DND-41 (cell line): ENCODE measurements around the gene PGAP3.

Experiments used
- ATAC-seq: fragments of 200-7000 bp; cut with Tn5 transposase; 3 replicates; pipeline ENCODE4 v1.9.1; 2021; ENCODE audit warnings: low read depth; ENCODE audit not compliant: insufficient read depth
- DNase-seq: peaks from one replicate; pipeline ENCODE4 v3.0.0-alpha.2; 2020
- H2AFZ ChIP-seq: 2 replicates; pipeline ENCODE4 v1.6.0; 2012; ENCODE audit warnings: low read depth, low read length
- H3K27ac ChIP-seq: 2 replicates; pipeline ENCODE4 v1.5.1; 2012; ENCODE audit warnings: low read length, inconsistent platforms
- H3K27me3 ChIP-seq: fragments of 200-600 bp; sonication (generic); 2 replicates; pipeline ENCODE4 v1.6.0; 2012; ENCODE audit warnings: low read length, mild to moderate bottlenecking, inconsistent platforms; ENCODE audit not compliant: insufficient read depth, poor library complexity
- H3K36me3 ChIP-seq: 2 replicates; pipeline ENCODE4 v1.5.1; 2012; ENCODE audit warnings: low read length, inconsistent platforms; ENCODE audit not compliant: insufficient read depth
- H3K4me1 ChIP-seq: 2 replicates; pipeline ENCODE4 v1.5.1; 2012; ENCODE audit warnings: mild to moderate bottlenecking, low read length; ENCODE audit not compliant: insufficient read depth
- H3K4me2 ChIP-seq: 2 replicates; pipeline ENCODE4 v1.6.0; 2012; ENCODE audit warnings: mild to moderate bottlenecking, moderate library complexity, low read length, inconsistent platforms; ENCODE audit not compliant: insufficient read depth
- H3K4me3 ChIP-seq, 2 experiments: fragments of 200-600 bp in 1 of 2; shearing (Covaris generic) in 1 of 2; 2 replicates each; pipeline ENCODE4 v1.5.1; 2012 to 2016; ENCODE audit warnings: inconsistent platforms in 2 of 2, low read length in 2 of 2, mild to moderate bottlenecking in 2 of 2, low read depth in 1 of 2, moderate library complexity in 1 of 2
- H3K79me2 ChIP-seq: 2 replicates; pipeline ENCODE4 v1.6.0; 2012; ENCODE audit warnings: low read length, inconsistent platforms; ENCODE audit not compliant: insufficient read depth
- H3K9ac ChIP-seq: 2 replicates; pipeline ENCODE4 v1.6.0; 2012; ENCODE audit warnings: low read depth, mild to moderate bottlenecking, inconsistent platforms, low read length, moderate library complexity
- H3K9me3 ChIP-seq: 2 replicates; pipeline ENCODE4 v1.5.1; 2012; ENCODE audit warnings: low read length, moderate library complexity, mild to moderate bottlenecking, inconsistent platforms; ENCODE audit not compliant: insufficient read depth, severe bottlenecking
- H4K20me1 ChIP-seq: 2 replicates; pipeline ENCODE4 v1.6.0; 2012; ENCODE audit warnings: low read length; ENCODE audit not compliant: insufficient read depth
- CTCF ChIP-seq: IDR thresholded peaks from 2 replicates; pipeline ENCODE4 v1.5.1; 2012; ENCODE audit warnings: borderline replicate concordance, low read length, moderate library complexity, mild to moderate bottlenecking; ENCODE audit not compliant: poor library complexity, severe bottlenecking; ENCODE audit errors: extremely low read depth
- EZH2 ChIP-seq: IDR thresholded peaks from 3 replicates; pipeline ENCODE4 v1.6.1; 2012; ENCODE audit warnings: borderline replicate concordance, low read depth, mild to moderate bottlenecking, moderate library complexity, low read length, inconsistent platforms; ENCODE audit not compliant: severe bottlenecking

Gene PGAP3

GRCh38 chr17:39665642-39666224, 22.1 kb downstream of the PGAP3 start:
- Histone ChIP-seq H4K20me1 (peaks cover 17% of the 10 kb centered on the region; the same call in 1 of the 2 replicates), H3K4me1 (no peaks in the 10 kb centered on the region), H3K9ac (no peak overlapping the region)

GRCh38 chr17:39664581-39665561, 23.0 kb downstream of the PGAP3 start, which contains the start of gene TCAP:
TCAP (plus strand) TSS chr17:39665349; CDS start chr17:39665360, 11 bp downstream.
- no peak within 1 kb of the TSS for H3K4me2 ChIP-seq
- DNase-seq (no peak), ATAC-seq (peak; percentile 27; the same call in 2 of the 3 replicates)
- peaks cover 33% of the 10 kb centered on the region for H3K36me3 ChIP-seq
- H3K27me3 ChIP-seq = no peaks in the 10 kb centered on the region
- TF ChIP-seq EZH2 (no peak), CTCF (no peak)
- no peaks in the 10 kb centered on the region for H3K9me3 ChIP-seq
- no peaks in the 10 kb centered on the region for H3K79me2 ChIP-seq
- no peak within 1 kb of the TSS for H3K27ac ChIP-seq
- H2AFZ ChIP-seq = no peak within 1 kb of the TSS
- H3K4me3 ChIP-seq = no peak within 1 kb of the TSS
- H3K9ac ChIP-seq = no peak within 1 kb of the TSS
- no peaks in the 10 kb centered on the region for H3K4me1 ChIP-seq
- peaks cover 21% of the 10 kb centered on the region; the same call in 1 of the 2 replicates for H4K20me1 ChIP-seq

More at GRCh38 chr17:39665642-39666224, 22.1 kb downstream of the PGAP3 start:
- no peak overlapping the region for H3K4me2 ChIP-seq
- no peak overlapping the region for H3K27ac ChIP-seq
- H3K9me3 ChIP-seq = no peaks in the 10 kb centered on the region
- TF ChIP-seq EZH2 (no peak), CTCF (no peak)
- H3K79me2 ChIP-seq = no peaks in the 10 kb centered on the region
- H2AFZ ChIP-seq = no peak overlapping the region
- peaks cover 24% of the 10 kb centered on the region for H3K36me3 ChIP-seq
- no peak overlapping the region for H3K4me3 ChIP-seq
- DNase-seq (peak; percentile 17), ATAC-seq (peak; percentile 54)
- no peaks in the 10 kb centered on the region for H3K27me3 ChIP-seq

- Histone ChIP-seq H3K79me2 (no peaks in the 10 kb centered on the region), H2AFZ (no peak overlapping the region), H3K27ac (no peak overlapping the region), H3K4me2 (no peak overlapping the region), H3K4me3 (no peak overlapping the region), H3K4me1 (no peaks in the 10 kb centered on the region), H4K20me1 (peaks cover 21% of the 10 kb centered on the region), H3K27me3 (no peaks in the 10 kb centered on the region), H3K9ac (no peak overlapping the region), H3K36me3 (peaks cover 41% of the 10 kb centered on the region), H3K9me3 (no peaks in the 10 kb centered on the region)
- TF ChIP-seq CTCF (no peak), EZH2 (no peak)
- ATAC-seq (no peak), DNase-seq (no peak)
Measured at GRCh38 chr17:39663688-39664580, 23.9 kb downstream of the PGAP3 start.
